ENCODE data around the gene SEBOX.
A peak's percentile ranks its signal among the peaks of the same experiment; 100 is the strongest.

SEBOX gene

DNA sequence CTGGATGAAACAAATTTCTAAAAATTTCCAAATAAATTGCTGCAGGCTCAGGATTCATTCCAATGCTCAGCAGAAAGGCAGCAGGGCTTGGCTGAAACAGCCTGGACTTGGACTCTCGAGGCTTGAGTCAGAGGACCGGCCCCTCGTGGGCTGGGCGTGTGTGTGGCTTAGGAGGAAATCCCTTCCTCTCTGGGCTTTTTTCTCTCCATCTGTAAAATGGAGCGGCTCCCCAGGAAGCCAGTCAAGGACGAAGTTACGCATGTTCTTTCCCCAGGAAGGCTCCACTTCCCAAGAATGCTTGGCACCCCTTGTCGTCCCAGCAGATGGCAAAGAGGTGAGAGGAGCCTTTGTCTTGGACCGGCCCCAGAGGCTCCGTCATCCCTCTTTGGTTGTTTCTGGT lies 27.5 kb upstream of the SEBOX start:
- FAIRE-seq, result no peak

GRCh38 chr17:28391401-28391800 lies 26.4 kb upstream of the SEBOX start:
- FAIRE-seq, result no peak

- FAIRE-seq, result no peak
Observed at GRCh38 chr17:28390984-28391383, 26.0 kb upstream of the SEBOX start.

DNA sequence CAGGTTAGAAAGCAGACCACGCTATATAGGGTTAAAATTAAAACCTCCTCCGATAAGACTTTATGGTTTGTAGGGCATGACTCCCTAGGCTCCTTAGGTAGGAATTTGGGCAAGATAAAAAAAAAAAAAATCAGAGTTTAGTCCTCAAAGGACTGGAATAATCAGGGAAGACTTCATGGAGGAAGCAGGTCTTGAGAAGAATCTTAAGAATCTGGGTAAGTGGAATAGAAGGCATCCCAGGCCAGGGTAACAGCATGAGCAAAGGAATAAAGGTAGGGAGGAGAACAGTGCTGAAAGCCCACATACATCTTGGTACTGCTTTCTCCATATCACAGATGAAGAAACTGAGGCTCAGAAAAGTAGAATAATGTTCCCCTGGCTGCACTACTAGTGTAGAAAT lies 25.6 kb upstream of the SEBOX start:
- FAIRE-seq, result no peak

- no peak for FAIRE-seq
Observed at GRCh38 chr17:28390141-28390540, 25.1 kb upstream of the SEBOX start.

GRCh38 chr17:28388106-28388505 lies 23.1 kb upstream of the SEBOX start:
- FAIRE-seq, result no peak

GRCh38 chr17:28386391-28386790 lies 21.4 kb upstream of the SEBOX start:
- no peak for FAIRE-seq

- no peak for FAIRE-seq
Observed at GRCh38 chr17:28385406-28385805, 20.4 kb upstream of the SEBOX start.

DNA sequence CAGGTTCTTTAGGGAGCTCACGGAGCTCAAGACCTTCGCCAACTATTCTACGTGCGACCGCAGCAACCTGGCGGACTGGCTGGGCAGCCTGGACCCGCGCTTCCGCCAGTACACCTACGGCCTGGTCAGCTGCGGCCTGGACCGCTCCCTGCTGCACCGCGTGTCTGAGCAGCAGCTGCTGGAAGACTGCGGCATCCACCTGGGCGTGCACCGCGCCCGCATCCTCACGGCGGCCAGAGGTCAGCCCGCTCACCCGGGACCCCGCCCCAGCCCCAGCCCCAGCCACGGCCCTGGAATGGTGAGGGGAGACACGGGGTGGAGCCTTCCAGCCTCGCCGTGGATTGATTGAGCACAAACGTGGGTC lies 20.0 kb upstream of the SEBOX start:
- FAIRE-seq, result no peak

- FAIRE-seq, result no peak
Observed at GRCh38 chr17:28384281-28385036, 19.5 kb upstream of the SEBOX start.

DNA sequence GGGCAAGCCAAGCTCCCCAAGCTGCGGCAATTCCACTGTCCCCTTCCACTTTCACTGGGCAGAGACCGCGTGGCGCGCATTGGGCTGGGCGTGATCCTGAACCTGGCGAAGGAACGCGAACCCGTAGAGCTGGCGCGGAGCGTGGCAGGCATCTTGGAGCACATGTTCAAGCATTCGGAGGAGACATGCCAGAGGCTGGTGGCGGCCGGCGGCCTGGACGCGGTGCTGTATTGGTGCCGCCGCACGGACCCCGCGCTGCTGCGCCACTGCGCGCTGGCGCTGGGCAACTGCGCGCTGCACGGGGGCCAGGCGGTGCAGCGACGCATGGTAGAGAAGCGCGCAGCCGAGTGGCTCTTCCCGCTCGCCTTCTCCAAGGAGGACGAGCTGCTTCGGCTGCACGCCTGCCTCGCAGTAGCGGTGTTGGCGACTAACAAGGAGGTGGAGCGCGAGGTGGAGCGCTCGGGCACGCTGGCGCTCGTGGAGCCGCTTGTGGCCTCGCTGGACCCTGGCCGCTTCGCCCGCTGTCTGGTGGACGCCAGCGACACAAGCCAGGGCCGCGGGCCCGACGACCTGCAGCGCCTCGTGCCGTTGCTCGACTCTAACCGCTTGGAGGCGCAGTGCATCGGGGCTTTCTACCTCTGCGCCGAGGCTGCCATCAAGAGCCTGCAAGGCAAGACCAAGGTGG lies 16.3 kb upstream of the SEBOX start:
- FAIRE-seq, result no peak

GRCh38 chr17:28379814-28380801 lies 15.1 kb upstream of the SEBOX start:
- no peak for FAIRE-seq

- FAIRE-seq, result no peak
Observed at GRCh38 chr17:28372945-28373274, 7.9 kb upstream of the SEBOX start.

DNA sequence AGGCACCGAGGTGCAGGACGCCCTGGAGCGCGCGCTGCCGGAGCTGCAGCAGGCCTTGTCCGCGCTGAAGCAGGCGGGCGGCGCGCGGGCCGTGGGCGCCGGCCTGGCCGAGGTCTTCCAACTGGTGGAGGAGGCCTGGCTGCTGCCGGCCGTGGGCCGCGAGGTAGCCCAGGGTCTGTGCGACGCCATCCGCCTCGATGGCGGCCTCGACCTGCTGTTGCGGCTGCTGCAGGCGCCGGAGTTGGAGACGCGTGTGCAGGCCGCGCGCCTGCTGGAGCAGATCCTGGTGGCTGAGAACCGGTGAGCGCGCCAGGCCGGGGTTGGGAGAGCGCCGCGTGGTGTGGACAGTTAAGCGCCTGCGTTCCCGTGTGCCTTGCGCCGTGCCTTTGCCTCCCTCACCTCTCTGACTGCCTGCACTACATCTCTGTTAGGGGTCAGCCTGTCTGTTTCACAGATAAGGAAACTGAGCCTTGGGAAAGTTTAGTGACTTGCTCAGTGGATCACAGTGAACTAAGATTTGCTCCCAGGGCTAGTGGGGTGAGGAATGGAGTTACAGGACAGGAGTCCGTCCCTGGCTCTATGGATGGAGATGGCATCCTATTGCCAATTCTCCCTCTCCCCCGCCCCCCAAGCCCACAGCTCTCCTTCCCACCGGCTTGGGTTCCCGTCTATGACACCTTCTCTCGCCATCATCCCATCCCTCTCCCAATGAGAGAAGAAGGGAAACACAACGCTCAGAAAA lies 7.4 kb upstream of the SEBOX start:
- no peak for FAIRE-seq

DNA sequence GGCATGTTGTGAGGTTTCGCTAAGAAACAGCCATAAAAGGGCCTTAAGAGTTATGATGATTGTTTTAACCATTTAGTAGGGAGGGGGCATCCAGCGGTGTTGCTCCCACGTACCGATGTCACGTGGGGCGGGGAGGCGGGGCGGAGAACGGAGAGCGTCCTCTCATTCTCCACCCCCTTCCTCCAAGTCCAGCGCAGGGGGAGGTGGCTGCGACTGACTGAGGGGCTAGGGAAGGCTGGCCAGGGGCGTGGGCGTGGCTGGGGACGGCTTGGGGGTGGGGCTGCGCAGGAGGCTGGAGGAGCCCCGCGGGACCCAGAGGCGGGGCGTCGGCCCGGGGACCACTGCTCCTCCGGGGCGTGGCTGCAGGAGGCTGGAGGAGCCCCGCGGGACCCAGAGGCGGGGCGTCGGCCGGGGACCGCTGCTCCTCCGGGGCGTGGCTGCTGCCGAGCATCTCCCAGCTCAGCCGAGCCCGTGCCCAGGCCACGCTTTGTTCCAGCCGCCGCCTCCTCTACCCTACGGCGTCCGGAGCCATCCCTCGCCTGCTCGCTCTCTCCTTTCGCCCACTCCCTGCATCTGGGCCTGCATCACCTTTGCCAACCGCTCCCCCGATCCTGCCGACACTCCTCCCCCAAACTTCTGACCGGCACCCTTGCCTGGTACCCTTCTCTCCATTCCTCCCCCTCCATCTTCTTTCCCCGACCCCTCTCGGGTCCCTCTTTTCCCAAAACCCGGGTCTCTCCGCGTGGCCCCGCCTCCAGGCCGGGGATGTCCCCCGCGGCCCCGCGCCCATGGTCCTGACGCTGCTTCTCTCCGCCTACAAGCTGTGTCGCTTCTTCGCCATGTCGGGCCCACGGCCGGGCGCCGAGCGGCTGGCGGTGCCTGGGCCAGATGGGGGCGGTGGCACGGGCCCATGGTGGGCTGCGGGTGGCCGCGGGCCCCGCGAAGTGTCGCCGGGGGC lies 6.5 kb upstream of the SEBOX start, which contains the start of gene SARM1:
Gene SARM1, plus strand, starts transcription at position 450 of the 958 bp plus-strand sequence. Its CDS starts 339 bp downstream, at position 789.
- peak; percentile 93 for FAIRE-seq

- no peak for FAIRE-seq
Observed at GRCh38 chr17:28370744-28371103, 5.7 kb upstream of the SEBOX start.

DNA sequence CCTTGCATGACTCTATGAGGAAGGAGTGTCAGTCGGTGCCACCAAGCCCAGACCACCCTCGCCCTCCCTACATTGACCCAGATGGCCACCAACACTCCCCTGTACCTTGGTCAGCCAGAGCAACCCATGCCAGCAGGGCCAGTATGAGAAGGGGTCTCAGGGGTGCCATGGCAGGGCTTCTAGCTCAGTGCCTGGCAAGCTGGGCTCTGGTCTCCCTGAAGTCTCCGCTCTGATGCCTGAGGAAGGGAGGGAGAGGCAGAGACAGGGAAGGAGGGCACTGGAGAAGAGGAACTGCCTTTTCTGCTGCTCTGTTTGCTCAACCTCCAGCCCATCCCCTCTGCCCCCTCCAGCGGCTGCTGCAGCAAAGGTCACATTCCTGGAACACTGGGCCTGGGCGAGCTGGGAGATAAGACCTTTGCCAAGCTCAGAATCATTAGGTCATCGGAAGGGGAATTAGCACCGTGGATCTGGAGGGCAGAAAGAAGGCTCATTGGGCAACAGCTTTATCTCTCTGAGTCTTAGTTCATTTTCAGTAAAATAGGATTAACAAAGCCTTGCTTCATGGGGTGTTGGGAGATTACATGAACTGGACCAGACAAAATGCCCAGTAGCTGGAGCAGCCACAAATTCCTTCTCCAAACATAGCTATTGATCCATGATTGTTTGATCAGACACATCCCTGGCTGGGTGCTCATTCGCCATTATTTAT lies 5.2 kb upstream of the SEBOX start, which contains the start of gene VTN:
Gene VTN, minus strand, starts transcription at position 273 of the 709 bp plus-strand sequence. Its CDS starts 104 bp downstream, at position 169.
- no peak for FAIRE-seq

- no peak for FAIRE-seq
Observed at GRCh38 chr17:28369684-28370034, 4.7 kb upstream of the SEBOX start.

- FAIRE-seq, result no peak
Observed at GRCh38 chr17:28368915-28369683, 4.1 kb upstream of the SEBOX start.

GRCh38 chr17:28368306-28368831 lies 3.4 kb upstream of the SEBOX start:
- no peak for FAIRE-seq
